Activated naive CD4-positive, alpha-beta T cell treated with Interleukin-2 at 50 U/mL for 16 hours (primary cell): ENCODE measurements around the gene TRIM37.

Experiments
- DNase-seq: peaks from one replicate; pipeline ENCODE4 v3.0.0-alpha.2; 2020

Gene TRIM37

GRCh38 chr17:59030811-59031210 lies 75.9 kb downstream of the TRIM37 start:
- DNase-seq, result no peak

DNA sequence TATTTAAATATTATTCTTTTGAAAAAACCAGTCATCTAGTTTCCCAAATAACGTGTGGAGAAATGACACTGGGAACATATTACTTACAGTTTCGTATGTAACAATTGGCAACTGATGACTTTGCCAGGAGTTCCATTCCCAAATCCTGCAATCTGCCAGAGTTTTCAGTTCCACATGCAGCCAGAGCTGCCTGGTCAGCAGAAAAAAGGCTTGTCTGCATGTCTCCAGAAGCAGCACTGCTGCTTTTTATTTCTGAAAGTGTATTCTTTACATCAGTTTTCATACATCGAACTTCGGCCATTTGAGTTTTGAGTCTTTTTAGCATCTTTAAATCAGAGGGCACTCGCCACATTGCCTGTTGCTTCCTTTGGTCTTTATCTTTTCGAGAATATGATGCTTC lies 78.4 kb downstream of the TRIM37 start:
- DNase-seq, result no peak

GRCh38 chr17:59027750-59028149 lies 78.9 kb downstream of the TRIM37 start:
- DNase-seq, result no peak

GRCh38 chr17:59026176-59026939 lies 80.3 kb downstream of the TRIM37 start:
- DNase-seq, result no peak

DNA sequence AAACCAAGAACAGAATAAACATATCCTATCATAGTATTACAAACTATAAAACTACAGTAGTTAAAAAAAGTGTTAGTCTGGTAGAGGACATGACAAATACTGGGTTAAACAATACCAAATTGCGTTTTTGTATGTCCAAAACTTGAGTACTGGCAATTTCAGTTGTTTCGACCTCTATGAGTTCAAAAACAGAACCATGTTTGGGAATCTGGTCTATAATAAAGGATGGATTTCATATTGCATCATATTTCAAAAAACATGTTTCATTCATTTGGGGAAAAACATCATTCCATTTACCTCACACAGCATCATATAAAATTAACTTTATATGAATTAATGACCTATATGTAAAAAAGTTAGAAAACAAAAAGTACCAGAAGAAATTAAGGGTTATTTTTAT lies 81.8 kb downstream of the TRIM37 start:
- no peak for DNase-seq

DNA sequence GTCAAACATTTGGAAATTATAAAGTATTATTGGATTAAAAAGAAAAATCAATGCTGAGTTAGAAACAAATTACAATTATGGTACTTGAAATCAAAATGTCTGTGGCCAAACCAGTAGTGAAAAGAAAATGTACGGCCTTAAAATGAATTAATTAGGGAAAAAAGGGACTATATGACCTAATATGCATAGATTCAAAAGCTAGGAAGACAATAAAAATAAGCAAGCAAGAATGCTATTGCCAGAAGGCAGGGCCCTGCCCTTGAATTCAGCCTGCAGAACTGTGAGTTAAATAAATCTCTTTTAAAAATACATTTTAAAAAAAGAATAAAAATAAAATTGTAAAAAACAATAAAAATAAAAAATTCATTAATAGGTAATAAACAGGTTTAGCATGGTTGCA lies 88.7 kb downstream of the TRIM37 start:
- no peak for DNase-seq

DNA sequence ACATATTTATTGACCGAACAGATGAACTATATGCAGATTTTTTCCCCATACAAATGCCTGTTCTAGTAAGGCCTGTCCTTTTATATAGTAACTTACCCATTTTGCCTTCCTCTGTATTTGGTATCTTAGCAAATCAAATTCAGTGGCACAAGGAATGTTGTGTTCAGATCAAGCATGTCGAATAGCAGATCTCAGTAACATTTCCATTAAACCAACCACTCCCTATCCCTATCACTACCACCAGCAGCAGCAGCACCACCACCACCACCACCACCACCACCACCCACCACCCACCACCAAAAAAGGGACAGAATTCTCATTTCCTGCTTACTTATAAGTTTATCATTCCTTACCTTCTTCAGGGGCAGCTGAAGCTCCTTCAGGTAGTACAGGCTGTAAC lies 94.7 kb downstream of the TRIM37 start:
- DNase-seq, result no peak

DNA sequence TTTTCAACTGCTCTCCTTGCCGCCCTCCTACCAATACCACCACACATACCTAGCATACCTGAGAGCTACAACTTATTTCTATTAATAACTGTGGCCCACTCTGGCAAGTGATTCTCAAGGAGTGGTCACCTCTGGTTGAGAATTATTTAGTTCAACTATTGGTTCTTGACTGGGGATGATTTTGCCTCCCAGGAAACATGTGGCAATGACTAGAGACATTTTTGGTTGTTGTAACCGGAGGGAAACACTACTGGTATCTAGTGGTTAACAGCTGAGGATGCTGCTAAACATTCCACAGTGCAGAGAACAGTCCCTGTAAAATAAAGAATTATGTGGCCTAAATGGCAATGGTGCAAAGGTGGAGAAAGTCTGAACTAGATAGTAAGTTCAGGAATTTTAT lies 96.7 kb downstream of the TRIM37 start:
- no peak for DNase-seq

DNA sequence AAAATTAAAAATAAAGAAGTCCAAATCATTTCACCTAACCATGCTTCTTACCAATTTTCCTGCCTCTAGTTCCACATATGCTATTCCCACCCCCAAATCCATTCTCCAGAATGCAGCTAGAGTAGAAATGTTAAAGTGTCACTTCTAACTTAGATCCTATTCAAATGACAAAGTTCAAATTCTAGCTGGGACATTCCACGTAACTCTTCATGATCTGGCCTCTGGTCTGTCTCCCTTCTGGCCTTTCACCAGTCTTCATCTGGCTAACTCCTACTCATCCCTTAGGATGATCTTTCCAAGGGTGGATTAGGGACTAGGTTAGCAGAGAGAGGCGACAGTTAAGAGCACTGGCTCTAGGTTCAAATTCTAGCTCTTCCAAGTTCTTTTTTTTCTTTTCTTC lies 97.9 kb downstream of the TRIM37 start:
- no peak for DNase-seq

GRCh38 chr17:59007995-59008394 lies 98.7 kb downstream of the TRIM37 start:
- DNase-seq, result no peak

- DNase-seq, result peak; percentile 70
Observed at GRCh38 chr17:59004338-59005111, 102.2 kb downstream of the TRIM37 start.

GRCh38 chr17:59003860-59004259 lies 102.8 kb downstream of the TRIM37 start:
- DNase-seq, result no peak

DNA sequence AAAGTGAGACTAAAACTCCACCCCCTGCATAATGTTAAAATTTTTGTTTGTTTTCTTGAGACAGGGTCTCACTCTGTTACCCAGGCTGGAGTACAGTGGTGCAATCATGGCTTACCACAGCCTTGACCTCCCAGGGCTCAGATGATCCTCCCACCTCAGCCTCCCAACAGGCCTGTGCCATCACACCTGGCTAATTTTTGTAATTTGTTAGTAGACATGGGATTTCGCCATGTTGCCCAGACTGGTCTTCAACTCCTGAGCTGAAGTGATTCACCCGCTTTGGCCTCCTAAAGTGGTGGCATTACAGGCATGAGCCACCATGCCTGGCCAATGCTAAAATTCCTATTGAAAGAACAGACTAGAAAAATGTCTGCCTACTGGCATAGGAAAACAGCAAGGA lies 103.8 kb downstream of the TRIM37 start:
- DNase-seq, result no peak

- no peak for DNase-seq
Observed at GRCh38 chr17:59002126-59002525, 104.6 kb downstream of the TRIM37 start.

- DNase-seq, result peak; percentile 76
Observed at GRCh38 chr17:59001158-59001814, 105.4 kb downstream of the TRIM37 start.

DNA sequence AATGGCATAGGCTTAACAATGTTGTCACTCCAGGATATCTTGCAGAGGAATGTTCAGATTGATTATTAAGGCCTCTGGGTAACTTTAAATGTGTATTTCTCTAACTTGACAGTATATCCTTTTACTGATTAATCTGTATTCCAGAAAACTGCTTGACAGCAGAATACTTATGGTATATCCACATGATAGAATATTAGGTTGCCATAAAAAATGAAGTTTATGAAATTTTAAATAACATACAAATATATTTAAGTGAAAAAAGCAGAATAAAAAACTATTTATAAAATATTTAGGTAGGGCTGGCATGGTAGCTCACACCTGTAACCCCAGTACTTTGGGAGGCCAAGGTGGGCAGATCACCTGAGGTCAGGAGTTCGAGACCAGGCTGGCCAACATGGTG lies 106.7 kb downstream of the TRIM37 start:
- DNase-seq, result no peak

GRCh38 chr17:58999500-58999899 lies 107.2 kb downstream of the TRIM37 start:
- no peak for DNase-seq

GRCh38 chr17:58998871-58999270 lies 107.8 kb downstream of the TRIM37 start:
- DNase-seq, result no peak

GRCh38 chr17:58997756-58998553 lies 108.7 kb downstream of the TRIM37 start:
- DNase-seq, result no peak

DNA sequence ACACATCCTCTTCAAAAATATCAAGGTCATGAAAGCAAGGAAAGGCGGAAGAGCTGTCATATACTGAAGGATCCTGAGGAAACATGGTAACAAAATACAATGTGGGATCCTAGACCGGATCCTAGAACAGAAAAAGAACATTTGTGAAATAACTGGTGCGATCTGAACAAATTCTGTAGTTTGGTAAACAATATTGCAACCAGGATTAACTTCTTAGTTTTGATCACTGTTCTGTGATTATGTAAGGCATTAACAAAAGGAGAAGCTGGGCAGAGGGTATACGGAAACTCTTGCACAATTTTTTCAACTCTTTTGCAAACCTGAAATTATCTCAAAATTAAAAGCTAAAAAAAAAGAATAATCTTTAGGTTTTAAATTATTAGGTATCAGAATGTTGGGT lies 109.7 kb downstream of the TRIM37 start:
- no peak for DNase-seq

GRCh38 chr17:58995247-58995940 lies 111.3 kb downstream of the TRIM37 start:
- DNase-seq, result no peak

DNA sequence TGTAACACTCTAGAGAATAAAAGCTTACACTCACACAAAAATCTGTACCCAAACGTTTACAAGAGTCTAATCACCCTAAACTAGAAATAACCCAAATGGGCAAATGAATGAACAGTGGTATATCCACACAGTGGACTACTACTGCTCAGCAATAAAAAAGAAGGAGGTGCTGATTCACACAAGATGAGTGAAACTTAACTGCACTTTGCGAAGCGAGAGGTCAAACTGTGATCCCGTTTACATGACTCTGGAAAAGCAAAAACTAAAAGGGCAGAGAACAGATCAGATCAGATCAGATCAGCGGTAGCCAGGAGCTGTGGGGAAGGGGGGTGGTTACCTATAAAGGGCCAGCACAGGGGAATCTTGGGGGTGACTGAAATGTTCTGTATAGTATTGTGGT lies 113.4 kb downstream of the TRIM37 start:
- no peak for DNase-seq
